SK-N-SH (cell line): ENCODE results near the gene CADM2.

Experiments used
- EP300 ChIP-seq, 2 experiments: IDR thresholded peaks; 2 replicates each; pipeline versions ENCODE4 v1.4.0 to v1.6.1; 2012; ENCODE audit warnings: borderline replicate concordance in 1 of 2, low read depth in 1 of 2, low read length in 1 of 2
- FOSL2 ChIP-seq: IDR thresholded peaks from 2 replicates; pipeline ENCODE4 v1.4.0; 2012; ENCODE audit warnings: low read depth, mild to moderate bottlenecking, moderate library complexity, borderline replicate concordance
- FOXJ3 ChIP-seq: sonication (generic); formaldehyde crosslinking; IDR thresholded peaks from 2 replicates; pipeline ENCODE4 v1.5.1; 2020; ENCODE audit warnings: mild to moderate bottlenecking, missing genetic modification reagents
- GABPA ChIP-seq: IDR thresholded peaks from 2 replicates; pipeline ENCODE4 v1.4.0; 2012; ENCODE audit warnings: low read depth, mild to moderate bottlenecking
- MAX ChIP-seq: IDR thresholded peaks from 2 replicates; pipeline ENCODE4 v1.4.0; 2012; ENCODE audit warnings: low read depth
- POLR2AphosphoS5 ChIP-seq: IDR thresholded peaks from 2 replicates; pipeline ENCODE4 v1.6.1; 2012; ENCODE audit warnings: low read depth, low read length
- RAD21 ChIP-seq: IDR thresholded peaks from 2 replicates; pipeline ENCODE4 v1.6.1; 2012; ENCODE audit warnings: mild to moderate bottlenecking, low read length
- RXRA ChIP-seq: IDR thresholded peaks from 2 replicates; pipeline ENCODE4 v1.4.0; 2012; ENCODE audit warnings: low read depth, mild to moderate bottlenecking, borderline replicate concordance
- SMC3 ChIP-seq: IDR thresholded peaks from 2 replicates; pipeline ENCODE4 v1.6.1; 2012; ENCODE audit warnings: low read depth, low read length, improper control_type of control experiment
- TF ChIP-seq, protein P1 (sequence below): fragments of 200-600 bp; sonication (generic); IDR thresholded peaks from 2 replicates; pipeline ENCODE4 v1.6.1; 2017; ENCODE audit warnings: antibody characterized with exemption, mild to moderate bottlenecking, moderate library complexity

DNA sequence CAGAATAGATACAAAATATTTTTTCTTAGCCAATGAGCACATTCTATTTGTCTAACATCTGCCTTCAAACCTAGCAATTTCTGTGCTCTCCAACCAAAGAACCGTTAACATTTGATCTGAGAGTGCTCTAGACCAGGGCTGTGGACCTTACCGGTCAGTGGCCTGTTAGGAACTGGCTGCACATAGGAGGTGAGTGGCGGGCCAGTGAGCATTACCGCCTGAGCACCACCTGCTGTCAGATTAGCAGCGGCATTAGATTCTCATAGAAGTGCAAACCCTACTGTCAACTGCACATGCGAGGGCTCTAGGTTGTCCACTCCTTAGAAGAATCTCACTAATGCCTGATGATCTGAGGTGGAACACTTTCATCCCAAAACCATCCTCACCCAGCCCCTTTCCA is 131.7 kb downstream of the CADM2 start:
- TF ChIP-seq, protein P1, sequence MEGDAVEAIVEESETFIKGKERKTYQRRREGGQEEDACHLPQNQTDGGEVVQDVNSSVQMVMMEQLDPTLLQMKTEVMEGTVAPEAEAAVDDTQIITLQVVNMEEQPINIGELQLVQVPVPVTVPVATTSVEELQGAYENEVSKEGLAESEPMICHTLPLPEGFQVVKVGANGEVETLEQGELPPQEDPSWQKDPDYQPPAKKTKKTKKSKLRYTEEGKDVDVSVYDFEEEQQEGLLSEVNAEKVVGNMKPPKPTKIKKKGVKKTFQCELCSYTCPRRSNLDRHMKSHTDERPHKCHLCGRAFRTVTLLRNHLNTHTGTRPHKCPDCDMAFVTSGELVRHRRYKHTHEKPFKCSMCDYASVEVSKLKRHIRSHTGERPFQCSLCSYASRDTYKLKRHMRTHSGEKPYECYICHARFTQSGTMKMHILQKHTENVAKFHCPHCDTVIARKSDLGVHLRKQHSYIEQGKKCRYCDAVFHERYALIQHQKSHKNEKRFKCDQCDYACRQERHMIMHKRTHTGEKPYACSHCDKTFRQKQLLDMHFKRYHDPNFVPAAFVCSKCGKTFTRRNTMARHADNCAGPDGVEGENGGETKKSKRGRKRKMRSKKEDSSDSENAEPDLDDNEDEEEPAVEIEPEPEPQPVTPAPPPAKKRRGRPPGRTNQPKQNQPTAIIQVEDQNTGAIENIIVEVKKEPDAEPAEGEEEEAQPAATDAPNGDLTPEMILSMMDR, result no peak
- TF ChIP-seq SMC3 (no peak), GABPA (no peak), RXRA (no peak), POLR2AphosphoS5 (no peak), EP300 (IDR thresholded peaks at IDR 0.05; ENCODE audit: borderline replicate concordance in 1 of 2, low read depth in 1 of 2, low read length in 1 of 2) (no peak), MAX (no peak), FOXJ3 (CRISPR knock-in tag) (no peak), RAD21 (no peak), FOSL2 (no peak)
